GM10847 (cell line): Measurements from ENCODE around the gene ADGRL2.

Source experiments
- POLR2A ChIP-seq: IDR thresholded peaks from 2 replicates; pipeline ENCODE4 v1.6.1; 2011; ENCODE audit not compliant: insufficient read length; ENCODE audit errors: extremely low read depth

ADGRL2 gene

GRCh38 chr1:81869307-81869706 lies 68.6 kb downstream of the ADGRL2 start:
- TF ChIP-seq POLR2A, result no peak

- TF ChIP-seq POLR2A, result no peak
Observed at GRCh38 chr1:81873946-81874345, 73.2 kb downstream of the ADGRL2 start.

- TF ChIP-seq POLR2A, result no peak
Observed at GRCh38 chr1:81874461-81874860, 73.7 kb downstream of the ADGRL2 start.

GRCh38 chr1:81874940-81875339 lies 74.2 kb downstream of the ADGRL2 start:
- no peak for TF ChIP-seq POLR2A

- TF ChIP-seq POLR2A, result no peak
Observed at GRCh38 chr1:81876901-81877733, 76.4 kb downstream of the ADGRL2 start.

GRCh38 chr1:81877940-81878339 lies 77.2 kb downstream of the ADGRL2 start:
- TF ChIP-seq POLR2A, result no peak

GRCh38 chr1:81878538-81878937 lies 77.8 kb downstream of the ADGRL2 start:
- no peak for TF ChIP-seq POLR2A

- TF ChIP-seq POLR2A, result no peak
Observed at GRCh38 chr1:81880781-81881180, 80.0 kb downstream of the ADGRL2 start.

- TF ChIP-seq POLR2A, result no peak
Observed at GRCh38 chr1:81885291-81885690, 84.6 kb downstream of the ADGRL2 start.

- no peak for TF ChIP-seq POLR2A
Observed at GRCh38 chr1:81887421-81888144, 86.8 kb downstream of the ADGRL2 start.

GRCh38 chr1:81889166-81889565 lies 88.4 kb downstream of the ADGRL2 start:
- TF ChIP-seq POLR2A, result no peak

- no peak for TF ChIP-seq POLR2A
Observed at GRCh38 chr1:81894867-81895266, 94.1 kb downstream of the ADGRL2 start.

- no peak for TF ChIP-seq POLR2A
Observed at GRCh38 chr1:81899214-81899821, 98.6 kb downstream of the ADGRL2 start.

GRCh38 chr1:81907575-81907974 lies 106.8 kb downstream of the ADGRL2 start:
- no peak for TF ChIP-seq POLR2A

- no peak for TF ChIP-seq POLR2A
Observed at GRCh38 chr1:81912383-81912782, 111.6 kb downstream of the ADGRL2 start.

- no peak for TF ChIP-seq POLR2A
Observed at GRCh38 chr1:81915937-81916336, 115.2 kb downstream of the ADGRL2 start.
